Measurements from ENCODE around the gene LSM2. TPM values are rescaled to one million over a fixed set of nuclear protein-coding genes. Genes with fewer than 3 reads are reported as not detected.

LSM2 gene
- total RNA-seq, 2 experiments from 2014 or later, result 78.4 to 82.6 TPM

DNA sequence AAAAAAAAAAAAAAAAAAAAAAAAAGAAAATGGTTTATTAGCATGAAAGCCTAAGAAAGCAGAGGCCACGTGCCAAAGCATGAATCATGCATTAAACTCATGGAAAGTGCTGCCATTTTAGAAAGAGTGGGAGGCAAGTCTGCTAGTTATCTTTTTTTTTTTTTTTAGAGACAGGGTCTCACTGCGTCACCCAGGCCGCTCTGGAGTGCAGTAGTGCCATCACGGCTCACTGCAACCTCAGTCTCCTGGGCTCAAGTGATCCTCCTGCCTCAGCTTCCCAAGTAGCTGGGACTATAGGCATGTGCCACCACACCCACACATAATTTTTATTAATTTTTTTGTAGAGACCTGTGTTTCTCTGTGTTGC is 34.8 kb downstream of the LSM2 start:
- H3K79me2 ChIP-seq (ENCODE audit: insufficient read depth, low read depth, low read length), result no peaks in the 10 kb centered on the region
- no peaks in the 10 kb centered on the region for H3K9me3 ChIP-seq (ENCODE audit: low read length)
- no TSS peak for BruUV-seq (replicated peaks)
- H4K20me1 ChIP-seq (ENCODE audit: insufficient read depth, low read length), result no peaks in the 10 kb centered on the region; the same call in 1 of the 2 replicates
- H3K4me1 ChIP-seq (ENCODE audit: insufficient read depth, low read length, poor library complexity, severe bottlenecking), result no peaks in the 10 kb centered on the region
- H3K27ac ChIP-seq (ENCODE audit: low read depth, low read length, poor library complexity, severe bottlenecking), result no peak overlapping the region
- no peak overlapping the region for H3K4me2 ChIP-seq (ENCODE audit: low read length)
- H3K36me3 ChIP-seq (ENCODE audit: insufficient read depth, low read length), result peaks cover 4% of the 10 kb centered on the region; the same call in 1 of the 2 replicates
- no peak overlapping the region for H2AFZ ChIP-seq (ENCODE audit: low read length)
- intact Hi-C loops (cut with micrococcal nuclease; ENCODE audit: unreplicated experiment), result loop anchor here (2.0 kb wide), 1 partner anchor 59 kb away; no protein-coding TSS in a partner anchor
- TF ChIP-seq, protein P1, sequence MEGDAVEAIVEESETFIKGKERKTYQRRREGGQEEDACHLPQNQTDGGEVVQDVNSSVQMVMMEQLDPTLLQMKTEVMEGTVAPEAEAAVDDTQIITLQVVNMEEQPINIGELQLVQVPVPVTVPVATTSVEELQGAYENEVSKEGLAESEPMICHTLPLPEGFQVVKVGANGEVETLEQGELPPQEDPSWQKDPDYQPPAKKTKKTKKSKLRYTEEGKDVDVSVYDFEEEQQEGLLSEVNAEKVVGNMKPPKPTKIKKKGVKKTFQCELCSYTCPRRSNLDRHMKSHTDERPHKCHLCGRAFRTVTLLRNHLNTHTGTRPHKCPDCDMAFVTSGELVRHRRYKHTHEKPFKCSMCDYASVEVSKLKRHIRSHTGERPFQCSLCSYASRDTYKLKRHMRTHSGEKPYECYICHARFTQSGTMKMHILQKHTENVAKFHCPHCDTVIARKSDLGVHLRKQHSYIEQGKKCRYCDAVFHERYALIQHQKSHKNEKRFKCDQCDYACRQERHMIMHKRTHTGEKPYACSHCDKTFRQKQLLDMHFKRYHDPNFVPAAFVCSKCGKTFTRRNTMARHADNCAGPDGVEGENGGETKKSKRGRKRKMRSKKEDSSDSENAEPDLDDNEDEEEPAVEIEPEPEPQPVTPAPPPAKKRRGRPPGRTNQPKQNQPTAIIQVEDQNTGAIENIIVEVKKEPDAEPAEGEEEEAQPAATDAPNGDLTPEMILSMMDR (conservative IDR thresholded peaks at IDR 0.05; ENCODE audit: low read length), result no peak
- no peak for TF ChIP-seq EZH2phosphoT487 (IDR thresholded peaks at IDR 0.05; ENCODE audit: borderline replicate concordance, low read depth, low read length)
- POLR2A ChIA-PET, result interaction anchor here (0.6 kb wide), 1 partner anchor 70 kb away, joined by 3 read pairs; no protein-coding TSS in a partner anchor
- CTCF ChIA-PET (ENCODE audit: unreplicated experiment), result no interaction called here
- no peak overlapping the region for H3K4me3 ChIP-seq (ENCODE audit: low read depth, low read length, poor library complexity, severe bottlenecking)
- H3K9me2 ChIP-seq (ENCODE audit: insufficient read depth, low read length), result no peaks in the 10 kb centered on the region
- no peak for DNase-seq (ENCODE audit: low spot score)

DNA sequence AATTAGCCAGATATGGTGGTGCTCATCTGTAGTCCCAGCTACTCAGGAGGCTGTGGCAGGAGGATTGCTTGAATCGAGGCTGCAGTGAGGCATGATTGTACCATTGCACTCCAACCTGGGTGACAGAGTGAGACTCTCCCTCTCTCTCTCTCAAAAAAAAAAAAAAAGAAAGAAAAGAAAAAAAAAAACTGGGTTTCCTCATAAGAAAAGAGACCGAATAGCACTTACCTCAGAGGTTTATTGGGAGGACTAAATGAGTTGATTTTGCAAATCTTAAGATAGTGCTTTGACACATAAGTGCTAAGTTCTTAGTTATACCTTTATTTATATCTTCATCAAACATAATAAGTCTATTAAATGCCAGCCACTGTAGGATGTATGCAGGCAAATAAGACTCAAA is 35.9 kb downstream of the LSM2 start:
- H3K27ac ChIP-seq (ENCODE audit: low read depth, low read length, poor library complexity, severe bottlenecking), result no peak overlapping the region
- no peaks in the 10 kb centered on the region; the same call in 1 of the 2 replicates for H4K20me1 ChIP-seq (ENCODE audit: insufficient read depth, low read length)
- H3K4me2 ChIP-seq (ENCODE audit: low read length), result no peak overlapping the region
- H3K4me3 ChIP-seq (ENCODE audit: low read depth, low read length, poor library complexity, severe bottlenecking), result no peak overlapping the region
- no peak for TF ChIP-seq EZH2phosphoT487 (IDR thresholded peaks at IDR 0.05; ENCODE audit: borderline replicate concordance, low read depth, low read length)
- TF ChIP-seq, protein P1 (conservative IDR thresholded peaks at IDR 0.05; ENCODE audit: low read length), result no peak
- no TSS peak for BruUV-seq (replicated peaks)
- no peaks in the 10 kb centered on the region for H3K9me2 ChIP-seq (ENCODE audit: insufficient read depth, low read length)
- intact Hi-C loops (cut with micrococcal nuclease; ENCODE audit: unreplicated experiment), result no loop called here
- no peaks in the 10 kb centered on the region for H3K79me2 ChIP-seq (ENCODE audit: insufficient read depth, low read depth, low read length)
- H3K9me3 ChIP-seq (ENCODE audit: low read length), result no peaks in the 10 kb centered on the region
- DNase-seq (ENCODE audit: low spot score), result no peak
- no peaks in the 10 kb centered on the region for H3K4me1 ChIP-seq (ENCODE audit: insufficient read depth, low read length, poor library complexity, severe bottlenecking)
- POLR2A ChIA-PET, result no interaction called here
- no peak overlapping the region for H2AFZ ChIP-seq (ENCODE audit: low read length)
- CTCF ChIA-PET (ENCODE audit: unreplicated experiment), result interaction anchor here (1.4 kb wide), 1 partner anchor 31 kb away, joined by 6 read pairs; the partner anchor contains the start of gene MSH5
- peaks cover 4% of the 10 kb centered on the region; the same call in 1 of the 2 replicates for H3K36me3 ChIP-seq (ENCODE audit: insufficient read depth, low read length)

DNA sequence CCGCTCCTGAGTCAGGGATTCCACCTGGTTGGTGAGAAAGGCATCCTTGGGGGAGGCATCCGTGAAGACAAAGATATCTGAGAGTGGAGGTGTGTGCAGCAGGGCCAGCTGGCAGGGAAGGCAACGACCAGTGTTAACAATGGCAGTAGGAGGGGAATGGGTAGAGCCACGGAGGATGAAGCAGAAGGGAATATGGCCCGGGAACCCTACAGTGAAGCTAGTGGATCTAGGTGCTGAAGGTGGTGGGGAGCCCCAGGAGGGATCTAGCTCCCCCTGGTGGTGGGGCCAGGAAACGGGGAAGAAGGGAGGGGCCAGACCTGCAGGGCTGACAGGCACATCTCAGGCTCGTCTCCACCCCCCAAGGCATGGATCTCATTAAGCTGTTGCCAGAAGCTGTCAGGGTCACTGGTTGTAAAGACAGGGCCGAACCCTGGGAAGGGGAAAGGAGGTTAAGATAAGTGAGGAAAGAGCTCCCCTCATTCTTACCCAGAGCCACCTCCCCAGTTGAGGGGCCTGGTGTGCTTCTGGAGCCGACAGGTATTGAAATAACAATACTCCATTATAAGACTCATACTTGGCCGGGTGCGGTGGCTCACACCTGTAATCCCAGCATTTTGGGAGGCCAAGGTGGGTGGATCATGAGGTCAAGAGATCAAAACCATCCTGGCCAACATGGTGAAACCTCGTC is 36.9 kb downstream of the LSM2 start:
- intact Hi-C loops (cut with micrococcal nuclease; ENCODE audit: unreplicated experiment), result loop anchor here (1.0 kb wide), 2 partner anchors 41 to 90 kb away; partner anchors contain the start of gene DDAH2
- ChIA-PET POLR2A (interaction anchor here (1.1 kb wide), 1 partner anchor 35 kb away, joined by 5 read pairs; no protein-coding TSS in a partner anchor), CTCF (ENCODE audit: unreplicated experiment) (interaction anchor here (0.6 to 1.4 kb wide), 4 partner anchors 30 to 117 kb away, joined by 3 to 8 read pairs (median 4); partner anchors contain the start of gene MSH5)
- peak; percentile 75 for DNase-seq (ENCODE audit: low spot score)
- no peaks in the 10 kb centered on the region for H3K9me2 ChIP-seq (ENCODE audit: insufficient read depth, low read length)
- H3K4me1 ChIP-seq (ENCODE audit: insufficient read depth, low read length, poor library complexity, severe bottlenecking), result no peaks in the 10 kb centered on the region
- H3K4me3 ChIP-seq (ENCODE audit: low read depth, low read length, poor library complexity, severe bottlenecking), result no peak overlapping the region
- no TSS peak for BruUV-seq (replicated peaks)
- TF ChIP-seq, protein P1 (conservative IDR thresholded peaks at IDR 0.05; ENCODE audit: low read length), result peak; percentile 93
- no peak for TF ChIP-seq EZH2phosphoT487 (IDR thresholded peaks at IDR 0.05; ENCODE audit: borderline replicate concordance, low read depth, low read length)
- H3K9me3 ChIP-seq (ENCODE audit: low read length), result no peaks in the 10 kb centered on the region
- H3K79me2 ChIP-seq (ENCODE audit: insufficient read depth, low read depth, low read length), result no peaks in the 10 kb centered on the region
- H3K4me2 ChIP-seq (ENCODE audit: low read length), result no peak overlapping the region
- no peak overlapping the region for H2AFZ ChIP-seq (ENCODE audit: low read length)
- no peak overlapping the region for H3K27ac ChIP-seq (ENCODE audit: low read depth, low read length, poor library complexity, severe bottlenecking)
- peaks cover 12% of the 10 kb centered on the region; the same call in 1 of the 2 replicates for H3K36me3 ChIP-seq (ENCODE audit: insufficient read depth, low read length)
- no peaks in the 10 kb centered on the region for H4K20me1 ChIP-seq (ENCODE audit: insufficient read depth, low read length)
